GM12878 (cell line): Measurements from ENCODE around the gene RYR2. TPM values are rescaled to one million over a fixed set of nuclear protein-coding genes. Genes with fewer than 3 reads are reported as not detected.

Source experiments
- ATAC-seq: fragments of 200-7000 bp; cut with Tn5 transposase; 3 replicates; pipeline ENCODE4 v1.9.1; 2020; ENCODE audit warnings: mild to moderate bottlenecking, moderate library complexity
- BruUV-seq: library from RNA; stranded (reverse); fragments of 400-500 nt; replicated peaks from 2 replicates; lab custom pipeline; 2021; lab: Mats Ljungman, UMichigan
- CTCF ChIA-PET: fragments of 300-600 bp; sonication (Branson Sonifier 250); formaldehyde crosslinking; extraction: SDS; loops from one replicate; lab custom pipeline; 2021; ENCODE audit warnings: inconsistent platforms; lab: Yijun Ruan, JAX
- POLR2A ChIA-PET: fragments of 350-600 bp; formaldehyde crosslinking; extraction: SDS; loops from one replicate; lab custom pipeline; 2021; ENCODE audit warnings: inconsistent platforms; lab: Charles Lee
- RAD21 ChIA-PET: fragments of 300-600 bp; sonication (Branson Sonifier 250); formaldehyde crosslinking; loops from one replicate; lab custom pipeline; 2023; ENCODE audit warnings: antibody characterized with exemption; ENCODE audit not compliant: unreplicated experiment; lab: Charles Lee
- SMC1A ChIA-PET: fragments of 300-600 bp; sonication (Branson Sonifier 250); formaldehyde crosslinking; loops from one replicate; lab custom pipeline; 2023; ENCODE audit not compliant: unreplicated experiment, uncharacterized antibody; lab: Charles Lee
- DNase-seq: peaks from one replicate; pipeline ENCODE4 v3.0.0-alpha.2; 2011; ENCODE audit warnings: low read depth, low spot score
- FAIRE-seq: peaks from 3 replicates; lab custom pipeline; 2011; peaks lifted over from hg19 to GRCh38; lab: Jason Lieb, UNC
- H2AFZ ChIP-seq: 2 replicates; pipeline ENCODE4 v1.6.0; 2011; ENCODE audit warnings: low read depth, low read length, control low read depth; ENCODE audit not compliant: control insufficient read depth
- H3K27ac ChIP-seq: 2 replicates; pipeline ENCODE4 v1.5.1; 2011; ENCODE audit warnings: control low read depth; ENCODE audit not compliant: control insufficient read depth, insufficient read depth
- H3K27me3 ChIP-seq, 2 experiments: replicated peaks in 1 of 2; 2 replicates each; pipeline versions ENCODE4 v1.6.0 to v1.6.1; 2011; ENCODE audit warnings: low read length in 1 of 2; ENCODE audit not compliant: control insufficient read depth in 2 of 2, insufficient read depth in 2 of 2
- H3K36me3 ChIP-seq, 2 experiments: 2 replicates each; pipeline ENCODE4 v1.5.1; 2011; ENCODE audit warnings: low read length in 1 of 2; ENCODE audit not compliant: control insufficient read depth in 2 of 2, insufficient read depth in 2 of 2
- H3K4me1 ChIP-seq: 2 replicates; pipeline ENCODE4 v1.6.1; 2011; ENCODE audit warnings: mild to moderate bottlenecking, low read length, moderate library complexity, mixed read lengths; ENCODE audit not compliant: control insufficient read depth, insufficient read depth
- H3K4me2 ChIP-seq: 2 replicates; pipeline ENCODE4 v1.6.0; 2011; ENCODE audit warnings: control low read depth; ENCODE audit not compliant: control insufficient read depth, insufficient read depth
- H3K4me3 ChIP-seq: fragments of 200-600 bp; sonication (generic); 2 replicates; pipeline ENCODE4 v1.5.1; 2016
- H3K79me2 ChIP-seq: 2 replicates; pipeline ENCODE4 v1.6.0; 2011; ENCODE audit warnings: low read length; ENCODE audit not compliant: control insufficient read depth, insufficient read depth
- H3K9ac ChIP-seq: 2 replicates; pipeline ENCODE4 v1.8.0; 2011; ENCODE audit warnings: low read length, control low read depth, mixed read lengths; ENCODE audit not compliant: control insufficient read depth, insufficient read depth
- H3K9me3 ChIP-seq: replicated peaks from 3 replicates; pipeline ENCODE4 v1.5.1; 2011; ENCODE audit warnings: mild to moderate bottlenecking, low read length; ENCODE audit not compliant: control insufficient read depth, insufficient read depth
- H4K20me1 ChIP-seq: 2 replicates; pipeline ENCODE4 v1.6.0; 2011; ENCODE audit not compliant: control insufficient read depth, insufficient read depth
- BCLAF1 ChIP-seq: fragments of 450-650 bp; IDR thresholded peaks from 2 replicates; pipeline ENCODE4 v1.6.1; 2017; ENCODE audit warnings: antibody characterized with exemption, mild to moderate bottlenecking, moderate library complexity
- CEBPB ChIP-seq, 2 experiments: fragments of 150-350 bp in 1 of 2; IDR thresholded peaks; 2 replicates each; pipeline ENCODE4 v1.6.1; 2012 to 2014; ENCODE audit warnings: low read depth in 2 of 2, low read length in 2 of 2, borderline replicate concordance in 1 of 2, inconsistent platforms in 1 of 2
- CREM ChIP-seq: IDR thresholded peaks from 2 replicates; pipeline ENCODE4 v1.6.1; 2014; ENCODE audit warnings: antibody characterized with exemption, low read depth
- IRF4 ChIP-seq: IDR thresholded peaks from 2 replicates; pipeline ENCODE4 v1.6.1; 2011; ENCODE audit warnings: low read depth, low read length
- KDM1A ChIP-seq: fragments of 200-600 bp; sonication (generic); IDR thresholded peaks from 2 replicates; pipeline ENCODE4 v1.6.1; 2016; ENCODE audit warnings: borderline replicate concordance
- MLLT1 ChIP-seq: fragments of 450-650 bp; IDR thresholded peaks from 2 replicates; pipeline ENCODE4 v1.6.1; 2016; ENCODE audit warnings: mild to moderate bottlenecking
- POLR2A ChIP-seq: IDR thresholded peaks from 2 replicates; pipeline ENCODE4 v1.6.1; 2011; ENCODE audit warnings: low read depth, mild to moderate bottlenecking, low read length
- POLR2AphosphoS2 ChIP-seq: IDR thresholded peaks from 2 replicates; pipeline ENCODE4 v1.6.1; 2011; ENCODE audit warnings: low read depth, mild to moderate bottlenecking, low read length, improper control_type of control experiment, moderate library complexity
- RFX5 ChIP-seq: IDR thresholded peaks from 2 replicates; pipeline ENCODE4 v1.6.1; 2011; ENCODE audit warnings: low read depth, low read length, improper control_type of control experiment
- SREBF1 ChIP-seq: IDR thresholded peaks from 2 replicates; pipeline ENCODE4 v1.6.1; 2012; ENCODE audit warnings: mild to moderate bottlenecking, low read length
- SREBF2 ChIP-seq: IDR thresholded peaks from 2 replicates; pipeline ENCODE4 v1.6.1; 2012; ENCODE audit warnings: mild to moderate bottlenecking, low read length
- STAT3 ChIP-seq: IDR thresholded peaks from 2 replicates; pipeline ENCODE4 v1.6.1; 2011; ENCODE audit warnings: low read depth, low read length, improper control_type of control experiment
- ZBTB4 ChIP-seq: fragments of 450-650 bp; formaldehyde crosslinking; IDR thresholded peaks from 2 replicates; pipeline ENCODE4 v1.4.0; 2022; ENCODE audit warnings: mild to moderate bottlenecking, moderate library complexity
- ZNF592 ChIP-seq: fragments of 450-650 bp; IDR thresholded peaks from 2 replicates; pipeline ENCODE4 v1.6.1; 2017; ENCODE audit warnings: mild to moderate bottlenecking, moderate library complexity
- WGBS: methylation state at CpG from one replicate; pipeline ENCODE4 v1.1.6; 2016; ENCODE audit warnings: low lambda C conversion rate; ENCODE audit not compliant: insufficient replicate concordance, insufficient coverage; ENCODE audit errors: missing lambda C conversion rate; 5-methylcytosine and 5-hydroxymethylcytosine counted together
- in situ Hi-C: fragments of 300-500 bp; cut with MboI; formaldehyde crosslinking; loops from 9 replicates; pipeline ENCODE4 v1.14.3; 2018; ENCODE audit warnings: mixed read lengths
- intact Hi-C: fragments of 100-400 bp; cut with micrococcal nuclease; formaldehyde crosslinking; loops from one replicate; pipeline ENCODE4 v1.14.2; 2022; ENCODE audit not compliant: unreplicated experiment
- polyA plus RNA-seq, 11 experiments: library from polyadenylated mRNA; depleted of rRNA in 4 of 11; unstranded in 6 of 11; stranded (reverse) in 5 of 11; fragments of >200 nt; fragmentation: Nextera tagmentation in 4 of 11; fragmentation: Illumina TruSeq in 1 of 11; extraction: Ambion mirVana in 4 of 11; extraction: Trizol in 1 of 11; gene quantifications; 1 replicate in 1 of 11; 2 replicates in 10 of 11; pipeline versions ENCODE4 v1.2.1 to v1.2.3, GENCODE V29; 2011 to 2016; ENCODE audit warnings: inconsistent platforms in 2 of 11, missing spikeins in 2 of 11, low read depth in 1 of 11
- total RNA-seq, 4 experiments: library from RNA; depleted of rRNA in 3 of 4; stranded (reverse); fragments of >200 nt in 3 of 4; fragmentation: Illumina TruSeq in 1 of 4; extraction: Trizol in 1 of 4; gene quantifications; 2 replicates each; pipeline versions ENCODE4 v1.2.1 to v1.2.3, GENCODE V29; 2013 to 2021

RYR2 gene
- total and polyA plus RNA-seq, 10 of the 15 experiments (the other 5 are each of a cell fraction or from before 2014, with no cell fraction given), result 0.01 to 0.04 TPM; not detected in 8

GRCh38 chr1:237033061-237033460 lies 8.9 kb upstream of the RYR2 start:
- Histone ChIP-seq H4K20me1 (no peaks in the 10 kb centered on the region), H3K4me1 (no peaks in the 10 kb centered on the region), H3K36me3 (no peaks in the 10 kb centered on the region), H3K9ac (no peak overlapping the region), H2AFZ (no peak overlapping the region), H3K79me2 (no peaks in the 10 kb centered on the region), H3K27me3 (no peaks in the 10 kb centered on the region; a peak in 1 of 4 replicates), H3K27ac (no peak overlapping the region), H3K9me3 (no peaks in the 10 kb centered on the region), H3K4me3 (no peak overlapping the region), H3K4me2 (no peak overlapping the region)
- CTCF ChIA-PET, result no interaction called here
- TF ChIP-seq POLR2AphosphoS2 (no peak), BCLAF1 (no peak), POLR2A (no peak), CEBPB (IDR thresholded peaks at IDR 0.05; ENCODE audit: borderline replicate concordance in 1 of 2, low read depth in 2 of 2, low read length in 2 of 2) (no peak), STAT3 (no peak), SREBF2 (no peak), KDM1A (no peak), IRF4 (no peak), ZBTB4 (CRISPR knock-in tag) (no peak), RFX5 (no peak), ZNF592 (no peak), CREM (no peak), SREBF1 (no peak), MLLT1 (no peak)
- SMC1A ChIA-PET, result interaction anchor here (1.1 kb wide), 1 partner anchor 11 kb away, joined by 3 read pairs; no protein-coding TSS in a partner anchor
- POLR2A ChIA-PET, result no interaction called here
- no peak for ATAC-seq
- WGBS, result 3% methylated on average over 4 of the region's 4 CpGs
- FAIRE-seq, result no peak
- RAD21 ChIA-PET, result no interaction called here
- in situ Hi-C loops, result no loop called here
- no peak for DNase-seq
- intact Hi-C loops, result no loop called here
- BruUV-seq, result no TSS peak
